Suppressor macrophage treated with lipopolysaccharide for 1 hour (primary cell): Measurements from ENCODE around the gene PINLYP.
A peak's percentile ranks its signal among the peaks of the same experiment; 100 is the strongest.

Experiments
- DNase-seq, 3 donors: peaks; one replicate each; pipeline ENCODE4 v3.0.0-alpha.2; 2020 to 2022

PINLYP gene

GRCh38 chr19:43607238-43608205 is 31.9 kb downstream of the PINLYP start:
- DNase-seq: no peak

- DNase-seq: no peak
Observed at GRCh38 chr19:43609872-43610271, 34.3 kb downstream of the PINLYP start.

- no peak for DNase-seq
Observed at GRCh38 chr19:43610493-43610892, 34.9 kb downstream of the PINLYP start.

GRCh38 chr19:43611788-43612187 is 36.2 kb downstream of the PINLYP start, which contains the start of gene SRRM5:
Gene SRRM5, plus strand, starts transcription at chr19:43612088. Its CDS starts 34 bp downstream, at chr19:43612122.
- no peak for DNase-seq

- no peak for DNase-seq
Observed at GRCh38 chr19:43612374-43612773, 36.8 kb downstream of the PINLYP start.

- DNase-seq: no peak
Observed at GRCh38 chr19:43616306-43616705, 40.7 kb downstream of the PINLYP start.

GRCh38 chr19:43616954-43617353 is 41.4 kb downstream of the PINLYP start:
- DNase-seq: no peak

- DNase-seq: peak in 1 of 3 donors; percentile 30
Observed at GRCh38 chr19:43618921-43619261, 43.3 kb downstream of the PINLYP start.

- DNase-seq: peak; percentile 94 to 95 (median 94)
Observed at GRCh38 chr19:43619262-43620060, 43.9 kb downstream of the PINLYP start, which contains the start of gene ZNF428. Gene ZNF428, minus strand, starts transcription at chr19:43619629. Its CDS starts 5,325 bp downstream, at chr19:43614304.

GRCh38 chr19:43620061-43621001 is 44.7 kb downstream of the PINLYP start:
- no peak for DNase-seq

- DNase-seq: no peak
Observed at GRCh38 chr19:43622070-43622469, 46.5 kb downstream of the PINLYP start.

GRCh38 chr19:43622956-43623355 is 47.4 kb downstream of the PINLYP start:
- DNase-seq: no peak

- DNase-seq: no peak
Observed at GRCh38 chr19:43623889-43624670, 48.5 kb downstream of the PINLYP start.

- DNase-seq: peak; percentile 47 to 79 (median 65)
Observed at GRCh38 chr19:43624933-43625332, 49.3 kb downstream of the PINLYP start.

- DNase-seq: peak; percentile 40 to 74 (median 52)
Observed at GRCh38 chr19:43625918-43626579, 50.4 kb downstream of the PINLYP start.

GRCh38 chr19:43626838-43627237 is 51.2 kb downstream of the PINLYP start:
- no peak for DNase-seq

- DNase-seq: no peak
Observed at GRCh38 chr19:43628646-43629326, 53.2 kb downstream of the PINLYP start.

GRCh38 chr19:43631491-43631890 is 55.9 kb downstream of the PINLYP start:
- DNase-seq: no peak
